Measurements from ENCODE around the gene LBHD2.

GRCh38 chr14:103137689-103138300, 53.8 kb downstream of the LBHD2 start:
- TF ChIP-seq, protein P1, sequence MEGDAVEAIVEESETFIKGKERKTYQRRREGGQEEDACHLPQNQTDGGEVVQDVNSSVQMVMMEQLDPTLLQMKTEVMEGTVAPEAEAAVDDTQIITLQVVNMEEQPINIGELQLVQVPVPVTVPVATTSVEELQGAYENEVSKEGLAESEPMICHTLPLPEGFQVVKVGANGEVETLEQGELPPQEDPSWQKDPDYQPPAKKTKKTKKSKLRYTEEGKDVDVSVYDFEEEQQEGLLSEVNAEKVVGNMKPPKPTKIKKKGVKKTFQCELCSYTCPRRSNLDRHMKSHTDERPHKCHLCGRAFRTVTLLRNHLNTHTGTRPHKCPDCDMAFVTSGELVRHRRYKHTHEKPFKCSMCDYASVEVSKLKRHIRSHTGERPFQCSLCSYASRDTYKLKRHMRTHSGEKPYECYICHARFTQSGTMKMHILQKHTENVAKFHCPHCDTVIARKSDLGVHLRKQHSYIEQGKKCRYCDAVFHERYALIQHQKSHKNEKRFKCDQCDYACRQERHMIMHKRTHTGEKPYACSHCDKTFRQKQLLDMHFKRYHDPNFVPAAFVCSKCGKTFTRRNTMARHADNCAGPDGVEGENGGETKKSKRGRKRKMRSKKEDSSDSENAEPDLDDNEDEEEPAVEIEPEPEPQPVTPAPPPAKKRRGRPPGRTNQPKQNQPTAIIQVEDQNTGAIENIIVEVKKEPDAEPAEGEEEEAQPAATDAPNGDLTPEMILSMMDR (optimal IDR thresholded peaks at IDR 0.05 in 1 of 3, IDR thresholded peaks at IDR 0.05 in 1 of 3, conservative IDR thresholded peaks at IDR 0.05 in 1 of 3; ENCODE audit: extremely low read depth in 1 of 3, insufficient read depth in 2 of 3, low read length in 3 of 3), result no peak
- TF ChIP-seq EZH2 (IDR thresholded peaks at IDR 0.05; ENCODE audit: low read length), result no peak

Measured in keratinocyte (primary cell).